ENCODE measurements around the gene MAP2K4.
"Not testable (repeated sequence)": the region's sequence is repeated elsewhere in the genome, so short reads cannot be mapped to it uniquely, and the experiment has no call there.

Gene MAP2K4

DNA sequence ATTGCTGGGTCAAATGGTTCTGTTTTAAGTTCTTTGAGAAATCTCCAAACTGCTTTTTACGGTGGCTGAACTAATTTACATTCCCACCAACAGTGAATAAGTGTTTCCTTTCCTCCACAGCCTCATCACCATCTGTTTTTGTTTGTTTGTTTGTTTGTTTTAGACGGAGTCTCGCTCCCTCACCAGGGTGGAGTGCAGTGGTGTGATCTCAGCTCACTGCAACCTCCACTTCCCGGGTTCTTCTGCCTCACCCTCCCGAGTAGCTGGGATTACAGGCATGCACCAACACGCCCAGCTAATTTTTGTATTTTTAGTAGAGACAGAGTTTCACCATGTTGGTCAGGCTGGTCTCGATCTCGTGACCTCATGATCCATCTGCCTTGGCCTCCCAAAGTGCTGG is 141.5 kb downstream of the MAP2K4 start:
- DNase-seq (ENCODE audit: low read depth in 2 of 2), result not testable (repeated sequence)

DNA sequence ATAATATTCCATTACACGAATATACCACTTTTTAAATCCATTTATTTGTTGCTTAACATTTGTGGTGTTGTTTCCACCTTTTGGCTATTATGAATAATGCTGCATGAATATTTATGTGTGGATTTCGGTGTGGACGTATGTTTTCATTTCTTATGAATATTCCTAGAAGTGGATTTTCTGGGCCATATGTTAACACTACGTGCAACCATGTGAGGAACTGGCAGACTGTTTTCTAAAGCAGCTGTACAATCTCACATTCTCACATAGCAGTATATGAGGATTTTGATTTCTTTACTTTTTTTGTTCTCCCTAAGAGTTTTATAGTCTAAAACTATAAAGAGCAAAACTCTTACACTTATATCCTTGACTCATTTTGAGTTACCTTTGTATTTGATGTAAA is 143.4 kb downstream of the MAP2K4 start:
- DNase-seq (ENCODE audit: low read depth in 2 of 2), result no peak

DNA sequence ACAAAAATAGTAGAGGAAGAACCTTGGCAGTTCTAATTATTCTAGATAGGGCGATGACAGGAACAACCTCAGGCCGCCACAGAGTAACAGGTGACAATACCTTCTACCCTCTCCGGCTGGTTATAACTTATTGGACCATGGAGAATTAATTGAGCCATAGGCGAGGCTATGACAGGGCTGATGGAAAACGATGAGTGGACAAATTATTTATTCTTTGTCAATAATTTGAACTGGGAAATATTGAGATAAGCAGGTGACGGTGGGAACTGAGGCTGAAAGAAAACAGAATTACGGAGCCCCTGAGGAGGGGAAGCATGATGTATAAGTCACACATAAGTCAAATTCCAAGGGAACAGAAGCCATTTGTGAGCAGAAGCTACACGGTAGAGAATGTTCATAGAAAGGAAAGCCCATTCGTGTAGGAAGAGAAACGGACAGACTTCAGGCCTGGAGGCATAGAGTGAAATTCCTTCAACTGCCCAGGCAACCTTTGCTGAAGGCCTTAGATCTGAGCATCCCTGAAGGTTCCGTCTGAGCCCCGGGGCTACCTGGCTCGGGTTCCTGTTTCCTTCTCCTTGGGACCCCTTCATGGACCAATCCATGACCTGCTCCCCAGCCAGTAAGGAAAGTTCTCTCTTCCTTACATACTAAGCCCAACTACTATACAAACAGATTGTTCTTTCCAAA is 158.1 kb downstream of the MAP2K4 start:
- DNase-seq (ENCODE audit: low read depth in 2 of 2), result no peak

- no peak for DNase-seq (ENCODE audit: low read depth in 2 of 2)
Measured at GRCh38 chr17:12180644-12181261, 160.1 kb downstream of the MAP2K4 start.

DNA sequence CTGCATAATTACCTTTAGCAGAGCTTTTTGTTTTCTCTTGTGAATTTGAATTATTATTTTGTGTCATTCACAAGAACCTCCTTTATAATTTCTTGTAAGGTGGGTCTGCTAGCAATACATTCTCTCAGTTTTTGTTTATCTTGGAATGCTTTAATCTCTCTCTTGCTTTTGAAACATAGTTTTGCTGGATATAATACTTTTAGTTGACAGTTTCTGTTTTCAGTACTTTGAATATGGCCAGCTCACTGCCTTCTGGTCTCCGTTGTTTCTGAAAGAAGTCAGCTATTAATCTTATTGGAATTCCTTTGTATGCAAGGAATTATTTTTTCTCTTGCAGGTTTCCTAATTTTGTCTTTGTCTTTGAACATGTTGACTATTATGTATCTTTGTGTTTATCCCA is 167.0 kb downstream of the MAP2K4 start:
- no peak for DNase-seq (ENCODE audit: low read depth in 2 of 2)

DNA sequence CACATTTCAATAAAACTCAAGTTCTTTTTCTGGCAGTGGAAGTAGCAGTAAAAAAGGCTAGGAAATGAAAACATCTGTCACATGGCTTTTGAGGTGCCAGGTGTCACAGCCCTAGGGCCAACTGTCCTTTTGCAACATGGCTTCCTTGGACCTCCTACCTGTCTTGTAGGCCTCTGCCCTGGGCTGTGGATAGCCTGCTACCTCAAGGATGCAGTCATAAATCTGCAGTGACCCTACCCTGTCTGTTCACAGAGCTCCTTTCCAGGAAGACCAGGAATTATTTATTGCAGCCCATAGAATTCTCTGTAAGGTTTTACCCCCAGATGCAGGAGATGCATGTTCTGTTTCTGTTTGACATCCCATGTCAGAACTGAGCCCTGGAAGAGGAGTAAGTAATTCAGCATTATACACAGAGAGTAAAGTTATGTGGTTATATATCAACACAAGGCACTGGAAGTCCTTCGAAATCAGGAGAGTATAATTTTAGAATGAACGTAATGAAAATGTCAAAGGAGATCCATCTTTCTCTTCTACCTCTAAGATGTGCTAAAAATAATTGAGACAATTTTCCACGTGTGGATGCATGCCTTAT is 172.6 kb downstream of the MAP2K4 start:
- DNase-seq (ENCODE audit: low read depth in 2 of 2), result no peak
